Bronchial epithelial cell (primary cell): ENCODE data around the gene TEX264. TPM values are rescaled to one million over a fixed set of nuclear protein-coding genes. Genes with fewer than 3 reads are reported as not detected.

ENCODE experiments used
- DNase-seq: peaks from one replicate; pipeline ENCODE4 v3.0.0-alpha.2; 2010; ENCODE audit warnings: low read depth
- FAIRE-seq: peaks from 2 replicates; lab custom pipeline; 2011; peaks lifted over from hg19 to GRCh38; lab: Jason Lieb, UNC
- H3K27me3 ChIP-seq: 2 replicates; pipeline ENCODE4 v1.5.1; 2011; ENCODE audit warnings: low read length; ENCODE audit not compliant: control insufficient read depth, insufficient read depth
- H3K36me3 ChIP-seq: 2 replicates; pipeline ENCODE4 v1.5.1; 2011; ENCODE audit warnings: low read length; ENCODE audit not compliant: control insufficient read depth, insufficient read depth
- H3K4me3 ChIP-seq: 2 replicates; pipeline ENCODE4 v1.5.1; 2011; ENCODE audit warnings: mild to moderate bottlenecking, low read depth, low read length, control low read depth
- CTCF ChIP-seq: IDR thresholded peaks from 2 replicates; pipeline ENCODE4 v1.5.1; 2011; ENCODE audit warnings: mild to moderate bottlenecking, moderate library complexity, low read length, control low read depth, inconsistent platforms; ENCODE audit not compliant: insufficient read depth, severe bottlenecking
- total RNA-seq: library from RNA; depleted of rRNA; stranded (reverse); fragments of >200 nt; gene quantifications from 2 replicates; pipeline ENCODE4 v1.2.1, GENCODE V29; 2014

Gene TEX264
- total RNA-seq, 1 donor from 2014 or later, result 52.9 TPM

GRCh38 chr3:51678186-51678585 lies 7.1 kb downstream of the TEX264 start:
- Histone ChIP-seq H3K36me3 (no peaks in the 10 kb centered on the region), H3K4me3 (no peak overlapping the region), H3K27me3 (no peaks in the 10 kb centered on the region)
- FAIRE-seq (no peak), DNase-seq (no peak)
- no peak for TF ChIP-seq CTCF

GRCh38 chr3:51678641-51679040 lies 7.6 kb downstream of the TEX264 start:
- peak; percentile 21 for DNase-seq
- FAIRE-seq, result no peak
- H3K36me3 ChIP-seq, result no peaks in the 10 kb centered on the region
- no peak for TF ChIP-seq CTCF
- H3K27me3 ChIP-seq, result no peaks in the 10 kb centered on the region
- no peak overlapping the region for H3K4me3 ChIP-seq

GRCh38 chr3:51679318-51679717 lies 8.3 kb downstream of the TEX264 start:
- no peak overlapping the region for H3K4me3 ChIP-seq
- DNase-seq (no peak), FAIRE-seq (no peak)
- no peaks in the 10 kb centered on the region for H3K36me3 ChIP-seq
- H3K27me3 ChIP-seq, result no peaks in the 10 kb centered on the region
- no peak for TF ChIP-seq CTCF

- Histone ChIP-seq H3K4me3 (no peak overlapping the region), H3K36me3 (peaks cover under 1% of the 10 kb centered on the region), H3K27me3 (no peaks in the 10 kb centered on the region)
- DNase-seq (no peak), FAIRE-seq (no peak)
- no peak for TF ChIP-seq CTCF
Measured at GRCh38 chr3:51679777-51680176, 8.7 kb downstream of the TEX264 start.

GRCh38 chr3:51680196-51680595 lies 9.1 kb downstream of the TEX264 start:
- Histone ChIP-seq H3K4me3 (no peak overlapping the region), H3K27me3 (no peaks in the 10 kb centered on the region), H3K36me3 (peaks cover 3% of the 10 kb centered on the region)
- FAIRE-seq (no peak), DNase-seq (no peak)
- TF ChIP-seq CTCF, result no peak

GRCh38 chr3:51680663-51681230 lies 9.7 kb downstream of the TEX264 start:
- Histone ChIP-seq H3K27me3 (no peaks in the 10 kb centered on the region), H3K36me3 (peaks cover 4% of the 10 kb centered on the region), H3K4me3 (no peak overlapping the region)
- no peak for FAIRE-seq
- no peak for TF ChIP-seq CTCF
- DNase-seq, result no peak
